Activated CD8-positive, alpha-beta memory T cell treated with anti-CD3 and anti-CD28 coated beads for 48 hours (primary cell): Measurements from ENCODE around the gene C11orf21.
"Not testable (repeated sequence)": the region's sequence is repeated elsewhere in the genome, so short reads cannot be mapped to it uniquely, and the experiment has no call there.

Experiments
- DNase-seq, 3 experiments: peaks; one replicate each; pipeline ENCODE4 v3.0.0-alpha.2; 2020; ENCODE audit warnings: low read depth in 2 of 3, low spot score in 2 of 3

The C11orf21 gene

GRCh38 chr11:2297623-2298030 is 4.1 kb downstream of the C11orf21 start:
- no peak for DNase-seq

- DNase-seq = no peak
Measured at GRCh38 chr11:2296913-2297622, 4.7 kb downstream of the C11orf21 start.

DNA sequence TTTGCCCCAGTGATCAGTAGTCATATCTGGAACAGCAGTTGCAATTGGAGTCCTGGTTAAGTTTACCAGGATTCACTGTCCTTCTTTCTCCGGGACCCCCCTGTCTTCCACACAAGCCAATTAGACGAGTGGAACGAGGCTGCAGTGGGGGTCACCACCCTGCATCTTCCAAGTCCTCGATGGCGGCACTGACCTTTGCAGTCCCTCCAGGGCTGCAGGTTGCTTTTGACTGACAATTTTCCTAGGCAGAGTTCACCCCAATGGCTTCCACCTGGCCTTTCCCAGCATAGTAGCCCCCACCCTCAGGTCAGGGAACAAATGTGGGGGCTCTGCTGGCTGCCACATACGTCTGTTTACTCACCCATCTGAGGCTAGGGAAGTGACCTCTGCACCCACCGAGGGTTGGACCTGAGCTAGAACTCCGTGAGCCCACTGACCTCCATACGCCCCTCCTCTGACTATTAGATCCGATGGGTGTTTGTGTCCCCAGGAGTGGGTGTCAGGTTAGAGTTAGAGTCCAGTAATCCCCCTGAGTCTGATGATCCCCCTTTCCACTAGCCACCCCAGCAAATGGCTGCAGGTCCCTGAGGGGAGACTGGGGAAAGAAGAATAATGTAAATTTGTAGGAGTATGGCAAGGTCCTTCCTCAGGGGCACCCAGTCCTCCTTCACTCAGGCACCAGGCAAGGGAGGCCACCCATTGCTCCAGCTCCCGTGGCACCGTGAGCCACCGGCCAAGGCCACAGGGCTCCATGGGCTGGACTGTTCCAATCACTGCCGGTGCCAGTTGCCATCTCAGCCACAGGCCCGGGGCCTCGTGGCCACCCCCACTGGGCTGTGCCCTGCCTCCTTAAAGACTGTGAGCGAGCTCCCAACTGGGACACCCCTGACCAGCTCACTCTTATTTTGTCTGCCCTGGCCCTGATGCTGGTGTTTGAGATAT is 5.5 kb downstream of the C11orf21 start:
- no peak for DNase-seq

DNA sequence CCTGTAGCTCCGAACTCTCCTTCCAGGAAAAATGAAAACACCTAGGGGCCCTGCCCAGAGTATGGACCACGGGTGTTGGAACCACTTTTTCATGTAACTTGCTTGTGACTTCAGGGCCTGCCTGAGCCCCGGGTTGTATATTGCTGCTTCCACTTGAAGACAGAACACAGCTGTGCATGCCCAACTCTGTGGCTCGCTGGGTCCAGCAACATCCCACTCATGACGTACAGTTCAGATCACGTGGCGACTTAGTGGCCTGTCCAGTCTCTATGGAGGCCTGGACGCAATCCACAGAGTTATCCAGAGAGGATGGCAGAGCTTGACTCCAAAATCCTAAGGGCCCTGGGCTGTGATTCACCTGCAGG is 6.8 kb downstream of the C11orf21 start:
- no peak for DNase-seq

DNA sequence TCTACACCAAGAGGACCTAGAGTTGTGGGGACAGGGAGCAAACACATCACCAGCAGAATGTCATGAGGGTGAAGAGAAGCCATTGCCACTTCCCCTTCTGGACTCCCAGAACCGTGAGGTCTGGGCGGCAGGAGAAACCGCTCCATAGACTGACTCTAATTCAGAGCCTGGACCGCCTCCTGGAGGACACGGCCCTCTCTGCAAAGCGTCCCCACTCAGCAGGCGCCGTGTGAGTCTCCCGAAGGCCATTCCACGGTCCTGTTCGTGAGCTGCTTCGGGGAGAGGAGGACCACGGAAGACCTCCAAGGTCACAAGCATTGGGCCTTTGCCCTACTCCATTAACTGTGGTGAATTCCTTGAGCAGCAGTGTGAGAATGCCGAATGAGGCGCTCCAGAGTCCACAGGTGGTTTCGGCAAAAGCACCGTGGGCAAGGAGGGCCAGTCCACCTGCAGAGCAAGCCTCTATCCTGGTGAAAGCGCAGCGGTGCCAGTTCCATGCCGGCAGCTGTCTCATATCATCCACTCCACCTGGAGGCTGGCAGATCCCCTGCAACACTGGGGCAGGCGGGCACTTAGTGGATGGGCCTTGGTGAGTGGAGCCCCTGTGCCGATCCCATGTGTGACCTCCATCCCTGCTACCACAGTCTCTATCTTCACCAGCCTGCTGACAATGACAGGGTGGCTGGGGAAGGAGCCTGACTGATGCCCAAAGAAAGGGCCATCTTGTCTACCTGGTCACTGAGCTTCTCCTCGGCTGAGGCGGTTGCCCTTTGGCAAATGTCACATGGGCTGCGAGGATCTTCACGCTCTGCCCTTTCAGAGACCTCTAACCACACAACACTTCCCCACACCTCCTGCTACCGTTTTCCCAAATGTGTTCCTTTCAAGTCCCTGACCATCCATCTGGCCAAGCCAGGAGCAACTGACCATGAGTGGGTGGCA is 7.5 kb downstream of the C11orf21 start:
- no peak for DNase-seq

DNA sequence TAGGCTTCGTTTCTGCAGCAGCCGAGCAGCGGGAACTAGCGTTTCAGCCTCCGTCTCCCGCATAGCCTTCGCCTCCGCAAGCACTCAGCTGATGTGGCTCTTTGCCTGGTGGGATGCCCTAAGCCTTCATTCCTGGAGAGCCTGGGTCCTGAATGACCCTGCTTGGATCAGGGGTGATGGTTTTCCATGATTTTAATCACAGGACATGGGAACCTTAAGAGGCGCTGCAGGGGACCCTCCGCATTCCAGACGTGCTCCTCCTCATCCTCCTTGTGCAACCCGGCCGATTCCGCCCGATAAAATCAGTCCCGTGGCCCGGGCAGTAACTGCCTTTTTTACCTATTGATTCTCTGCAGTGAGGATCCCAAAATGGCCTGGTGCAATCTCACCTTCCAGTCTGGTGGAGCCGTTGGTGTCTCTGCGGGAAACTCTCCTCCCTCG is 8.2 kb downstream of the C11orf21 start:
- no peak for DNase-seq

DNA sequence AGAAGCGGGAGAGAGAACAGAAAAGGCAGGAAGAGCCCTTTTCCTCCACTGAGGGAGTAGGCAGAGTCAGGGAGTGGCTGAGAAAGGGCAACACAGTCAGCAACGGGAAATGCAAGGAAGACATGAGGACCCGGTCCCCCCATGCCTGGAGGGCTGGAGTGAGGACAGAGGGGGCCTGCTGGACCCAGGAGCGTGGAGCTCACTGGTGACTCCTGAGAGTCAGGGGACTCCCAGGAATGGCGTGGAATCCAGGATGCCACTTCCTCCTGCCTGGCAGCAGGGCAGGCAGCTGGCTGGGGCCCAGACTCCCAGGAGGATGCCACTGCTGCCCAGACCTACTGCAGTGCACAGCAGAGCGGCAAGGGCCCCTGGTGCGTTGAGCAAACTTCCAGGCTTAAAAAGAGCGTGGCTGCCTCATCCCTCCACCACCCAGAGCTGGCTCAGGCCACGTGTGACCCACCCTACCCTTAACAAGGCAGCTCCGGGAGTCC is 11.3 kb downstream of the C11orf21 start:
- no peak for DNase-seq

DNA sequence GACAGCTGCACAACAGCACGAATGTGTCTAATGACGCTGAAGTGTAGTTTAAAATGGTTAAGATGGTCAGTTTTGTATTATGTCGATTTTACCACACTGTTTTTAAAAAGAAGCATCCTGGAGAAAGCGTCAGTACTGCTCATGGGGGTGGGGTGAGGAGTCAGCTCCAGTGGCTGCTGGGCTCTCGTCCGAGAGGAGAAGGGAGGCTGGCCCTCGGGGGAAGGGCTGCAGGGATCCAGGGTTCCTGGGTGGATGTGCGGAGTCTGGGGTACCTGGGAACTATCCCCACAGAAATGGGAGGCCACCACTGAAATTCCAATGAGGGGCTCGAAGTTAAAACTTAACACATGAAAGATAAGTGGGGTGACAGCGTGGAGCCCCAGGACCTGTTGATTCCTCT is 11.9 kb downstream of the C11orf21 start:
- DNase-seq = no peak

- DNase-seq = no peak
Measured at GRCh38 chr11:2289350-2289749, 12.4 kb downstream of the C11orf21 start.

DNA sequence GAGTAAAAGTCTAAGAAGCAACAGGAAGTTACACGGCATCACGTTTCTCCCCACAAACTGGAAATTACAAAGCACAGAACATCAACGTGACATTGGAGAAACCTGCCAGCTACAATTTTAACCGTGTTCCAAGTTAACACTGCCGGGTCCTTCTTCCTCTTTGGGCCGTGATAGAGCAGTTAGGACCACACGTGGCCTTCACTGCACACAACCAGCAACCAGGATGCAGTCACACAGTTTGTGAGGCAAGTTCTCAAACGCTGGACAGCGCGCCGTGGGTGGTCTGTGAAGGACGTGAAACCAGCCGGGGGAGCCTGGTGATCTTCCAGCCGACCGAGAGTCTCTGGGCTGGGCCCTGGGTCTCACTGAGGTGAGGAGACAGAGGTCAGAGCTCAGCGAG is 14.6 kb downstream of the C11orf21 start:
- no peak for DNase-seq

DNA sequence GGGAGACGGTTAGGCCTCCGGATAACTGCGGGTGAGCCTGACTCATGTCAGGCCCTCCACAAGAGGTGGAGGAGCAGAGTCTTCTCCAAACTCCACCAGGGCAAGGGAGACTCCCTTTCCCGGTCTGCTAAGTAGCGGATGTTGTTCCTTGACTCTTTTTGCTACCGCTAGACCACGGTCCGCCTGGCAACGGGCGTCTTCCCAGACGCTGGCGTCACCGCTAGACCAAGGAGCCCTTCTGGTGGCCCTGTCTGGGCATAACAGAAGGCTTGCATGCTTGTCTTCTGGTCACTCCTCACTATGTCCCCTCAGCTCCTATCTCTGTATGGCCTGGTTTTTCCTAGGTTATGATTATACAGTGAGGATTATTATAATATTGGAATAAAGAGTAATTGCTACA is 15.4 kb downstream of the C11orf21 start:
- not testable (repeated sequence) for DNase-seq

GRCh38 chr11:2280208-2280607 is 21.5 kb downstream of the C11orf21 start:
- DNase-seq = no peak

DNA sequence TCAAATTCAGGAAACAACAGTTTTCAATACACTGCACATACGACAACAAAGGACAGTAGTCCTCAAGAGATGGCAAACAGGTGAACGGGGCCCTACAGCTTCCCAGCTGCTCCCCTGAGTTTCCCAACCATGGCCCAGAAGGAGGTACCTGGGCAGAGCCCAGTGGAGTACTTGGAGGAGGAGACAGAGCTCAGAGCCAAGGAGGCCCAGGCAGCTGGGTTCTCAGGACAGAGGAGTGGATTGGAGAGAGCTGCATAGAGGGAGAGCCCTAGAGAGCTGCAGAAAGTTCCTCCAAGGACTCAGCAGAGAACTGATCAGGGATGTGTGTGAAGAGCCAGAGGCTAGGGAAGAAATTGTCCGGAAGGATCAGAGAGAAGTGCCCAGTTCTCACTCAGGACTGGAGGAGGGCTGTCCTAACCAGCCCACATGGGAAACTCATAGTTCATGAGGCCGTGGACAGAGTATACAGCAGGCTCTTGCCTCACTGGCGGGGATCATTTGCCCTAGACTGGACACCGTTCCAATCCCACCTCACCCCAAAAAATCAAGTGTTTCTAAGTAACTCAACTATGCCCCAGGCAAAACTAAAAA is 23.7 kb downstream of the C11orf21 start:
- DNase-seq = no peak

DNA sequence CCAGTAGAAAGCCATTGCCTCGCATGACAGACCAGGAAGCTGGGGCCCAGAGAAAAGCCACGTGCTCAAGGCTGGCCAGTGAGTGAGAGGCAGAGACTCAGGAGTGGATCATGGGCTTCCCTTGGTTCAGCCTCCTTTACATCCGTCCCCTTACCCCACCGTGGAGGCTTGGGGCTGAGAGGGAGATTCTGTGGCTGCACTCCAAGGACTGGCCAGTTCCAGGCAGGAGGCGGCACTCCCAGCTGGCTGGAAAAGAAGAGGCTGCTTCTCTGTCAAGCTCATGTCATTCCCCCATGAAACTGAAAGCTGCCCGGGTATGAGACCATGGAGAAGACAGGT is 24.7 kb downstream of the C11orf21 start:
- DNase-seq = no peak

GRCh38 chr11:2276280-2277007 is 25.3 kb downstream of the C11orf21 start:
- no peak for DNase-seq

- DNase-seq = no peak
Measured at GRCh38 chr11:2275334-2276279, 26.1 kb downstream of the C11orf21 start.

DNA sequence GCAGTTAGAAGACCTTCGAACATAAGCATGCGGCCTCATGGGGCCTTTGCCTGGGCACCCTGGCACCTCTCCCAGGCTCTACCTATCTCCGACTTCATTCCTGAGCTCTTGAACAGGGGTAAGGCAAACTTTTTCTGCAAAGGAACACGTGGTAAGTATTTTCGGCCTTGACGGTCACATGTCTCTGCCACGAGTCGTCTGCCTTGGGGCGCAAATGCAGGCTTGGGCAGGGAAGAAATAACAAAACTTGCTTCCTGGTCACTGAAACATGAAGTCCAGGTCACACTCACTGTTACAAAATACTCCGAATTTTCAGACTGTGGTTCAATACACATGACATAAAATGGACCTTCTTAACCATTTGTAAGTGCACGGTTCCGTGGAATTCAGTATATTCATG is 27.9 kb downstream of the C11orf21 start:
- DNase-seq = no peak

GRCh38 chr11:2273311-2273710 is 28.4 kb downstream of the C11orf21 start:
- no peak for DNase-seq

DNA sequence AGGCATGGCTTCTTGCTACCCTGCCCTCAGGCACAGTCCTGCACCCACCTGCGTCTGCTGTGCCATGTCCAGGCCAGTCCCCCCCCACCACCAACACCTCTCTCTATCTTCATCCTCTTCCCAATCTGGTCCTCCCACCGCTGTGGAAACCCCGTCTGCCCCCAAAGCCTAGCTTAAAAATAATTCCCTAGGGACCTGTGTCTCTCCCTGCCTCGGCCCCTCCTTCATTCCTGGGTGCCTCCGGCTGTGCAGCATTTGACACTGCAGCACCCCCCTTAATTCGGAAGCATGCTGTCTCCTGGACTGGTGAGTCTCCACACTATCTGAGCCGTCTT is 28.8 kb downstream of the C11orf21 start:
- DNase-seq = no peak
